Endothelial cell of umbilical vein (primary cell): ENCODE measurements around the gene CD48.

Experiments used
- FOS ChIP-seq: IDR thresholded peaks from 2 replicates; pipeline ENCODE4 v1.6.1; 2011; ENCODE audit warnings: mild to moderate bottlenecking, low read length, moderate library complexity, borderline replicate concordance; ENCODE audit not compliant: insufficient read depth
- MYC ChIP-seq: IDR thresholded peaks from one replicate; pipeline ENCODE4 v1.6.1; 2011; ENCODE audit warnings: mild to moderate bottlenecking, low read depth, low read length
- POLR2A ChIP-seq: IDR thresholded peaks from 2 replicates; pipeline ENCODE4 v1.6.1; 2012; ENCODE audit warnings: low read depth, mild to moderate bottlenecking, control low read depth, low read length
- POLR2AphosphoS5 ChIP-seq: IDR thresholded peaks from 2 replicates; pipeline ENCODE4 v1.6.1; 2012; ENCODE audit warnings: low read depth, mild to moderate bottlenecking, control low read depth, low read length, moderate library complexity; ENCODE audit not compliant: insufficient read depth
- TF ChIP-seq, protein P1 (sequence below), 2 donors: IDR thresholded peaks; 1 replicate in 1 of 2; 2 replicates in 1 of 2; pipeline ENCODE4 v1.5.1; 2011; ENCODE audit warnings: low read length in 2 of 2, mild to moderate bottlenecking in 2 of 2, moderate library complexity in 2 of 2, control low read depth in 1 of 2, inconsistent platforms in 1 of 2, low read depth in 1 of 2; ENCODE audit not compliant: insufficient read depth in 1 of 2; ENCODE audit errors: extremely low read depth in 1 of 2

DNA sequence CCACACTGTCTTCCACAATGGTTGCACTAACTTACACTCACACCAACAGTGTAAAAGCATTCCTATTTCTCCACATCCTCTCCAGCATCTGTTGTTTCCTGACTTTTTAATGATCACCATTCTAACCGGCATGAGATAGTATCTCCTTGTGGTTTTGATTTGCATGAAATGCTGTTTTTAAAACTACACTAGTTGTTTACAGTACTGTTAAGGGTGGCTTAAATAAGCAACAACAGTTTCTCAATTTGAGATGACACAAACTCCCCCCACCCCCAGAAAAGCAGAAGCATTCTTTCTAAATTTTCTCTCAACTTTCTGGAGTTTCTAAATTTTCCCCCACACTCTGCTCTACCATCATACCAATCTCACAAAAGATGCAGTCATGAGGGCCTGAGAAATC is 20.4 kb upstream of the CD48 start:
- no peak for TF ChIP-seq FOS
- TF ChIP-seq, protein P1, sequence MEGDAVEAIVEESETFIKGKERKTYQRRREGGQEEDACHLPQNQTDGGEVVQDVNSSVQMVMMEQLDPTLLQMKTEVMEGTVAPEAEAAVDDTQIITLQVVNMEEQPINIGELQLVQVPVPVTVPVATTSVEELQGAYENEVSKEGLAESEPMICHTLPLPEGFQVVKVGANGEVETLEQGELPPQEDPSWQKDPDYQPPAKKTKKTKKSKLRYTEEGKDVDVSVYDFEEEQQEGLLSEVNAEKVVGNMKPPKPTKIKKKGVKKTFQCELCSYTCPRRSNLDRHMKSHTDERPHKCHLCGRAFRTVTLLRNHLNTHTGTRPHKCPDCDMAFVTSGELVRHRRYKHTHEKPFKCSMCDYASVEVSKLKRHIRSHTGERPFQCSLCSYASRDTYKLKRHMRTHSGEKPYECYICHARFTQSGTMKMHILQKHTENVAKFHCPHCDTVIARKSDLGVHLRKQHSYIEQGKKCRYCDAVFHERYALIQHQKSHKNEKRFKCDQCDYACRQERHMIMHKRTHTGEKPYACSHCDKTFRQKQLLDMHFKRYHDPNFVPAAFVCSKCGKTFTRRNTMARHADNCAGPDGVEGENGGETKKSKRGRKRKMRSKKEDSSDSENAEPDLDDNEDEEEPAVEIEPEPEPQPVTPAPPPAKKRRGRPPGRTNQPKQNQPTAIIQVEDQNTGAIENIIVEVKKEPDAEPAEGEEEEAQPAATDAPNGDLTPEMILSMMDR (IDR thresholded peaks at IDR 0.05; ENCODE audit: extremely low read depth in 1 of 2, insufficient read depth in 1 of 2, low read depth in 1 of 2, low read length in 2 of 2), result no peak
- no peak for TF ChIP-seq MYC
- no peak for TF ChIP-seq POLR2AphosphoS5
- TF ChIP-seq POLR2A, result no peak
